Urinary bladder (tissue), 2 donors: ENCODE results near the gene NELL2. TPM values are rescaled to one million over a fixed set of nuclear protein-coding genes. Genes with fewer than 3 reads are reported as not detected.

Experiments
- polyA plus RNA-seq: library from polyadenylated mRNA; stranded (reverse); fragments of 200-250 nt; gene quantifications from one replicate; pipeline ENCODE4 v1.2.3, GENCODE V29; 2013
- small RNA-seq: library from RNA; depleted of rRNA; stranded (forward); fragments of <200 nt; gene quantifications from one replicate; pipeline ENCODE3, GENCODE V24; 2014
- total RNA-seq: library from RNA; depleted of rRNA; stranded (reverse); fragments of >200 nt; gene quantifications from one replicate; pipeline ENCODE4 v1.2.3, GENCODE V29; 2014
- donor health status: healthy.

NELL2 gene
- total and polyA plus RNA-seq, 2 donors, result 21.7 to 28.1 TPM

Small RNA genes within 50 kb of the gene (small RNA-seq; reads per million reads assigned to genes)
- not detected for gene RF00019

Other genes starting within 250 kb of the NELL2 start
- 0.26 TPM for gene DBX2, start 174.8 kb upstream of the NELL2 start, total RNA-seq
- gene DBX2, start 174.8 kb upstream of the NELL2 start, polyA plus RNA-seq, result 0.03 TPM